Thyroid gland (tissue), 4 donors: ENCODE data around the gene VSTM4.

Experiments
- POLR2A ChIP-seq, 2 donors: fragments of 450-650 bp; IDR thresholded peaks; one replicate each; pipeline ENCODE4 v1.6.1; 2017; ENCODE audit warnings: antibody characterized with exemption in 2 of 2, mild to moderate bottlenecking in 2 of 2, moderate library complexity in 1 of 2
- TF ChIP-seq, protein P1 (sequence below), 6 experiments: fragments of 200-600 bp in 3 of 6; fragments of 450-650 bp in 3 of 6; sonication (generic) in 3 of 6; IDR thresholded peaks; one replicate each; pipeline ENCODE4 v1.5.1; 2016 to 2019; ENCODE audit warnings: antibody characterized with exemption in 6 of 6, mild to moderate bottlenecking in 2 of 6, inconsistent platforms in 1 of 6, moderate library complexity in 1 of 6

DNA sequence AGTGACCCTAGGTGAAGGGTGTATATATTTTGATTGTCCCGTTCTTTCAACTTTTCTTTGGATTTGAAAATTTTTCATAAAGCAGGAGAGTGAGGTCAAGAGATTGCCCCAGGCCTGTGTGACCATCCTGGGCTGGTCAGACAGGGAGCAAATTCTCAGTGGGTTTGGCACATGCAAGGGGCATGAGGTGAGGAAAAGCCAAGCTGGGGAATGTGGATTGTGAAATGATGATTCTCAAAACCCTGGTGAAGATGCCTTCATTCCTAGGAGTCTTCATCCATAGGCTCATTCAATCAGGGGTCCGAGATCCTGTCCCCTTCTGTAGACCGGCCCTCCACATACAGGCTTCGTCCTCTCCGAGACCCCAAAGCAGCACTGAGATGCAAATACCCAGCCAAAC is 45.5 kb upstream of the VSTM4 start:
- TF ChIP-seq, protein P1, sequence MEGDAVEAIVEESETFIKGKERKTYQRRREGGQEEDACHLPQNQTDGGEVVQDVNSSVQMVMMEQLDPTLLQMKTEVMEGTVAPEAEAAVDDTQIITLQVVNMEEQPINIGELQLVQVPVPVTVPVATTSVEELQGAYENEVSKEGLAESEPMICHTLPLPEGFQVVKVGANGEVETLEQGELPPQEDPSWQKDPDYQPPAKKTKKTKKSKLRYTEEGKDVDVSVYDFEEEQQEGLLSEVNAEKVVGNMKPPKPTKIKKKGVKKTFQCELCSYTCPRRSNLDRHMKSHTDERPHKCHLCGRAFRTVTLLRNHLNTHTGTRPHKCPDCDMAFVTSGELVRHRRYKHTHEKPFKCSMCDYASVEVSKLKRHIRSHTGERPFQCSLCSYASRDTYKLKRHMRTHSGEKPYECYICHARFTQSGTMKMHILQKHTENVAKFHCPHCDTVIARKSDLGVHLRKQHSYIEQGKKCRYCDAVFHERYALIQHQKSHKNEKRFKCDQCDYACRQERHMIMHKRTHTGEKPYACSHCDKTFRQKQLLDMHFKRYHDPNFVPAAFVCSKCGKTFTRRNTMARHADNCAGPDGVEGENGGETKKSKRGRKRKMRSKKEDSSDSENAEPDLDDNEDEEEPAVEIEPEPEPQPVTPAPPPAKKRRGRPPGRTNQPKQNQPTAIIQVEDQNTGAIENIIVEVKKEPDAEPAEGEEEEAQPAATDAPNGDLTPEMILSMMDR (IDR thresholded peaks at IDR 0.05) = no peak
- TF ChIP-seq POLR2A (IDR thresholded peaks at IDR 0.05) = no peak
